Activated CD4-positive, alpha-beta T cell treated with anti-CD3 and anti-CD28 coated beads, Interleukin-2, amount 50 U/mL, for 16 hours (primary cell): ENCODE data around the gene HEBP2.

ENCODE experiments used
- DNase-seq: peaks from one replicate; pipeline ENCODE4 v3.0.0-alpha.2; 2020

The HEBP2 gene

GRCh38 chr6:138455746-138456400 is 51.9 kb downstream of the HEBP2 start:
- DNase-seq: peak; percentile 57

GRCh38 chr6:138456401-138456790 is 52.4 kb downstream of the HEBP2 start:
- DNase-seq: no peak

GRCh38 chr6:138461647-138462046 is 57.6 kb downstream of the HEBP2 start:
- DNase-seq: no peak

GRCh38 chr6:138464085-138464484 is 60.1 kb downstream of the HEBP2 start:
- DNase-seq: no peak

- DNase-seq: peak; percentile 45
These were observed 61.1 kb downstream of the HEBP2 start for GRCh38 chr6:138465007-138465645.

GRCh38 chr6:138467901-138468300 is 63.9 kb downstream of the HEBP2 start:
- no peak for DNase-seq

- no peak for DNase-seq
These were observed 64.4 kb downstream of the HEBP2 start for GRCh38 chr6:138468320-138469015.
